ENCODE data around the gene FNIP1. TPM values are rescaled to one million over a fixed set of nuclear protein-coding genes. Genes with fewer than 3 reads are reported as not detected.

Gene FNIP1
- total and polyA plus RNA-seq, 2 of the 13 experiments (the other 11 are each of a cell fraction or from before 2014, with no cell fraction given), result 10.9 to 29.3 TPM

DNA sequence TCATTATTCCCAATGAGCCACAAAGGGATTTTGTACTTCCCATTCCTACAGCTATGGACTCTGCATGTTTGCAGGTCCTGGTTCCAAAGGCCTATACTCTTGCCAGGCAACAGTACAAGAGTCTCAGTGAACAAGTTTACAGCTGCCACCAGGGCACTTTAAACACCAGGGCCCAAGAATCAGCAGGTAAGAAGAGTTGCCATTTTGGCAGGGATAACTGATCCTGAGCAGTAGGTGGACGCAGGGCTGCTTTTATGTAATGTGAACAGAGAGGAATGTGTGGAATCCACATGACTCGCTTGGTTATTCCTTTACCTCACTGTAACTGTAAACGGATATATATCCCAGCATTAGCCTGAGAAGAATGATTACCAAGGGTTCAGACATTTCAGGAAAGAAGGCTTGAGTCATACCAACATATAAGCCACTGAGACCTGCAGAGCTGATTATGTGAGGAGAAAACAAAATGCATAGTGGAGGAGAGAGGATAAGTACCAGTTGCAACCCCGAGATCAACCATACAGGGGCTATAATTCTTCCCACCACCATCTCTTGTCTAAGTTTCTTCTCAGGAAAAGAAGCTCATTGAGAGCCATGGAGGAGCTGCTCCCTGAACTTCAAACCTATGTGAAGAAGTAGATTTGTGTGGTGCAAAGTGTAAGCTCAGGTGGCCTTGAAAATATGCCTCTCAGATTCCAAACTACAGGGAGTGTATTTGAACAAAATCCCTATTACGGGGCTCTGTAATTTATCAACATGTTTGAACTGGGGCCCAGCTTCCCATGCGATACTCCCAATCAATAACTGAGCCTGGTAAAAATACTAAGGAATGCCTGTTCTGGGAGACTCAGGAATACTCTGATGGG, 186.4 kb downstream of the FNIP1 start (continued):
- TF ChIP-seq ZGPAT (CRISPR knock-in tag; IDR thresholded peaks at IDR 0.05) (peak; percentile 45; the same call in 1 of the 2 replicates), DPF2 (CRISPR knock-in tag; IDR thresholded peaks at IDR 0.05; ENCODE audit: borderline replicate concordance, low read depth) (peak; percentile 48; the same call in 1 of the 2 replicates), EED (CRISPR knock-in tag; IDR thresholded peaks at IDR 0.05) (no peak), IKZF4 (CRISPR knock-in tag; IDR thresholded peaks at IDR 0.05; ENCODE audit: borderline replicate concordance, low read depth, not compliant biosample characterization) (no peak), HCFC1 (IDR thresholded peaks at IDR 0.05; ENCODE audit: low read depth, low read length) (no peak), HOXA9 (CRISPR knock-in tag; IDR thresholded peaks at IDR 0.05; ENCODE audit: borderline replicate concordance) (no peak), FOXO1 (CRISPR knock-in tag; IDR thresholded peaks at IDR 0.05) (0 out of 2 replicates have a peak, but pooled peaks have one; percentile 30), RARA (CRISPR knock-in tag; IDR thresholded peaks at IDR 0.05) (peak; percentile 45; the same call in 1 of the 2 replicates), ETS1 (CRISPR knock-in tag; IDR thresholded peaks at IDR 0.05) (no peak), FOXP1 (IDR thresholded peaks at IDR 0.05) (no peak), FOXP1 (CRISPR knock-in tag; IDR thresholded peaks at IDR 0.05) (peak; percentile 57; the same call in 1 of the 2 replicates), ZNF263 (CRISPR knock-in tag; IDR thresholded peaks at IDR 0.05) (no peak), ZNF510 (CRISPR knock-in tag; IDR thresholded peaks at IDR 0.05; ENCODE audit: low read depth) (no peak), RARG (CRISPR knock-in tag; IDR thresholded peaks at IDR 0.05; ENCODE audit: low read depth) (0 out of 2 replicates have a peak, but pooled peaks have one; percentile 30), KDM2A (CRISPR knock-in tag; IDR thresholded peaks at IDR 0.05; ENCODE audit: borderline replicate concordance, low read depth) (no peak), SOX13 (IDR thresholded peaks at IDR 0.05) (0 out of 2 replicates have a peak, but pooled peaks have one; percentile 33), SOX13 (CRISPR knock-in tag; conservative IDR thresholded peaks at IDR 0.05 in 1 of 2, IDR thresholded peaks at IDR 0.05 in 1 of 2) (peak in 1 of 2 experiments; percentile 57; a peak in 1 of 4 replicates), ELF1 (CRISPR knock-in tag; IDR thresholded peaks at IDR 0.05) (no peak)
- TF ChIP-seq, protein P1, sequence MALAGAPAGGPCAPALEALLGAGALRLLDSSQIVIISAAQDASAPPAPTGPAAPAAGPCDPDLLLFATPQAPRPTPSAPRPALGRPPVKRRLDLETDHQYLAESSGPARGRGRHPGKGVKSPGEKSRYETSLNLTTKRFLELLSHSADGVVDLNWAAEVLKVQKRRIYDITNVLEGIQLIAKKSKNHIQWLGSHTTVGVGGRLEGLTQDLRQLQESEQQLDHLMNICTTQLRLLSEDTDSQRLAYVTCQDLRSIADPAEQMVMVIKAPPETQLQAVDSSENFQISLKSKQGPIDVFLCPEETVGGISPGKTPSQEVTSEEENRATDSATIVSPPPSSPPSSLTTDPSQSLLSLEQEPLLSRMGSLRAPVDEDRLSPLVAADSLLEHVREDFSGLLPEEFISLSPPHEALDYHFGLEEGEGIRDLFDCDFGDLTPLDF (CRISPR knock-in tag; IDR thresholded peaks at IDR 0.05), result no peak
- TF ChIP-seq, protein P2, sequence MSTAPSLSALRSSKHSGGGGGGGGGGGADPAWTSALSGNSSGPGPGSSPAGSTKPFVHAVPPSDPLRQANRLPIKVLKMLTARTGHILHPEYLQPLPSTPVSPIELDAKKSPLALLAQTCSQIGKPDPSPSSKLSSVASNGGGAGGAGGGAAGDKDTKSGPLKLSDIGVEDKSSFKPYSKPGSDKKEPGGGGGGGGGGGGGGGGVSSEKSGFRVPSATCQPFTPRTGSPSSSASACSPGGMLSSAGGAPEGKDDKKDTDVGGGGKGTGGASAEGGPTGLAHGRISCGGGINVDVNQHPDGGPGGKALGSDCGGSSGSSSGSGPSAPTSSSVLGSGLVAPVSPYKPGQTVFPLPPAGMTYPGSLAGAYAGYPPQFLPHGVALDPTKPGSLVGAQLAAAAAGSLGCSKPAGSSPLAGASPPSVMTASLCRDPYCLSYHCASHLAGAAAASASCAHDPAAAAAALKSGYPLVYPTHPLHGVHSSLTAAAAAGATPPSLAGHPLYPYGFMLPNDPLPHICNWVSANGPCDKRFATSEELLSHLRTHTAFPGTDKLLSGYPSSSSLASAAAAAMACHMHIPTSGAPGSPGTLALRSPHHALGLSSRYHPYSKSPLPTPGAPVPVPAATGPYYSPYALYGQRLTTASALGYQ (CRISPR knock-in tag; IDR thresholded peaks at IDR 0.05), result peak; percentile 81

Measured in HepG2 (cell line).